Common myeloid progenitor, CD34-positive (primary cell): Measurements from ENCODE around the gene SBDS.
"Not testable (repeated sequence)": the region's sequence is repeated elsewhere in the genome, so short reads cannot be mapped to it uniquely, and the experiment has no call there.

Source experiments
- CTCF ChIA-PET: fragments of 350-600 bp; sonication (Branson Sonifier 250); formaldehyde crosslinking; loops from one replicate; lab custom pipeline; 2021; ENCODE audit warnings: antibody characterized with exemption; lab: Charles Lee
- POLR2A ChIA-PET: fragments of 350-600 bp; sonication (Branson Sonifier 250); formaldehyde crosslinking; loops from one replicate; lab custom pipeline; 2021; ENCODE audit warnings: antibody characterized with exemption; lab: Charles Lee
- DNase-seq, 3 donors: peaks; one replicate each; pipeline versions ENCODE4 v3.0.0 to v3.0.0-alpha.2; 2013
- H3K27ac ChIP-seq, 2 experiments: 1 replicate in 1 of 2; 2 replicates in 1 of 2; pipeline ENCODE4 v1.7.0; 2013; ENCODE audit warnings: inconsistent platforms in 2 of 2, low read length in 2 of 2, mild to moderate bottlenecking in 2 of 2, low read depth in 1 of 2, moderate library complexity in 1 of 2; ENCODE audit not compliant: severe bottlenecking in 2 of 2, insufficient read depth in 1 of 2, poor library complexity in 1 of 2
- H3K27me3 ChIP-seq, 5 experiments: replicated peaks in 2 of 5; 1 replicate in 3 of 5; 2 replicates in 2 of 5; pipeline versions ENCODE4 v1.6.1 to v1.7.0; 2013; ENCODE audit warnings: low read length in 4 of 5, mild to moderate bottlenecking in 2 of 5, moderate library complexity in 2 of 5, inconsistent platforms in 1 of 5; ENCODE audit not compliant: insufficient read depth in 5 of 5, control insufficient read depth in 4 of 5
- H3K36me3 ChIP-seq, 4 experiments: 1 replicate in 2 of 4; 2 replicates in 2 of 4; pipeline versions ENCODE4 v1.6.1 to v1.7.0; 2013; ENCODE audit warnings: low read length in 3 of 4, control low read depth in 1 of 4, mild to moderate bottlenecking in 1 of 4; ENCODE audit not compliant: control insufficient read depth in 4 of 4, insufficient read depth in 4 of 4
- H3K4me1 ChIP-seq, 4 experiments: 1 replicate in 3 of 4; 2 replicates in 1 of 4; pipeline versions ENCODE4 v1.6.1 to v1.7.1; 2013; ENCODE audit warnings: low read length in 3 of 4, mild to moderate bottlenecking in 3 of 4, control low read depth in 1 of 4, inconsistent platforms in 1 of 4, moderate library complexity in 1 of 4; ENCODE audit not compliant: control insufficient read depth in 4 of 4, insufficient read depth in 4 of 4; ENCODE audit errors: control extremely low read depth in 1 of 4
- H3K4me3 ChIP-seq, 7 experiments: 1 replicate in 4 of 7; 2 replicates in 3 of 7; pipeline versions ENCODE4 v1.5.1 to v1.7.0; 2013; ENCODE audit warnings: mild to moderate bottlenecking in 7 of 7, low read length in 6 of 7, moderate library complexity in 6 of 7, inconsistent platforms in 2 of 7, low read depth in 2 of 7, control low read depth in 1 of 7; ENCODE audit not compliant: insufficient read depth in 4 of 7, control insufficient read depth in 1 of 7; ENCODE audit errors: extremely low read depth in 1 of 7
- H3K9me3 ChIP-seq, 5 experiments: 1 replicate in 4 of 5; 2 replicates in 1 of 5; pipeline versions ENCODE4 v1.6.1 to v1.7.1; 2013; ENCODE audit warnings: low read length in 4 of 5, mild to moderate bottlenecking in 2 of 5, inconsistent platforms in 1 of 5, low read depth in 1 of 5, moderate library complexity in 1 of 5; ENCODE audit not compliant: control insufficient read depth in 4 of 5, insufficient read depth in 2 of 5; ENCODE audit errors: control extremely low read depth in 1 of 5
- WGBS: methylation state at CpG from one replicate; pipeline ENCODE4 v1.1.5; 2013; ENCODE audit not compliant: insufficient coverage; 5-methylcytosine and 5-hydroxymethylcytosine counted together

Gene SBDS

GRCh38 chr7:66994691-66995049 is 716 bp downstream of the SBDS start:
- 0% methylated on average over 4 of the region's 9 CpGs for WGBS
- Histone ChIP-seq H3K36me3 (peaks cover 0 to 27% (median 3%) of the 10 kb centered on the region in 4 experiments), H3K4me3 (peak overlapping the region in 6 of 7 experiments; percentile 65 to 91 (median 76)), H3K4me1 (peaks cover 0 to 13% (median 9%) of the 10 kb centered on the region in 4 experiments), H3K27ac (peak overlapping the region; percentile 72 to 89)
- ChIA-PET CTCF (interaction anchor here (1.2 kb wide), 1 partner anchor 33 kb away, joined by 4 read pairs; no protein-coding TSS in a partner anchor), POLR2A (interaction anchor here (0.6 kb wide), 1 partner anchor 63 kb away, joined by 3 read pairs; no protein-coding TSS in a partner anchor)
- H3K27me3 ChIP-seq, H3K9me3 ChIP-seq: not testable (repeated sequence)
- peak; percentile 71 to 89 (median 82) for DNase-seq

- Histone ChIP-seq H3K36me3 (peaks cover 0 to 26% (median 3%) of the 10 kb centered on the region in 4 experiments), H3K4me1 (peaks cover 0 to 13% (median 9%) of the 10 kb centered on the region in 4 experiments), H3K4me3 (peak overlapping the region in 5 of 7 experiments; percentile 65 to 91 (median 78))
- POLR2A ChIA-PET, CTCF ChIA-PET, H3K27me3 ChIP-seq, H3K27ac ChIP-seq, H3K9me3 ChIP-seq, DNase-seq: not testable (repeated sequence)
- WGBS = 67% methylated on average over 1 of the region's 5 CpGs
These were observed 1.3 kb downstream of the SBDS start for GRCh38 chr7:66994051-66994450.

GRCh38 chr7:66989552-66989951 is 5.8 kb downstream of the SBDS start:
- H3K4me3 ChIP-seq, CTCF ChIA-PET, H3K9me3 ChIP-seq, H3K27ac ChIP-seq, H3K4me1 ChIP-seq, POLR2A ChIA-PET, H3K27me3 ChIP-seq, DNase-seq: not testable (repeated sequence)
- peaks cover 2 to 40% (median 9%) of the 10 kb centered on the region in 4 experiments for H3K36me3 ChIP-seq
- no CpG with 5 or more reads among the region's 3 CpGs for WGBS

- not testable (repeated sequence) for H3K36me3 ChIP-seq, H3K4me1 ChIP-seq, H3K4me3 ChIP-seq, H3K27ac ChIP-seq, H3K27me3 ChIP-seq, DNase-seq
- ChIA-PET CTCF (interaction anchor here (1.9 kb wide), 1 partner anchor 7 kb away, joined by 6 read pairs; no protein-coding TSS in a partner anchor), POLR2A (interaction anchor here (0.6 kb wide), 1 partner anchor 217 kb away, joined by 3 read pairs; no protein-coding TSS in a partner anchor)
- WGBS = no CpG with 5 or more reads among the region's 1 CpG
- peaks cover 0 to 17% (median 8%) of the 10 kb centered on the region in 5 experiments for H3K9me3 ChIP-seq
These were observed 15.1 kb downstream of the SBDS start for GRCh38 chr7:66980336-66980735.

- POLR2A ChIA-PET, H3K27me3 ChIP-seq, H3K36me3 ChIP-seq, H3K4me1 ChIP-seq, H3K4me3 ChIP-seq, H3K27ac ChIP-seq, DNase-seq: not testable (repeated sequence)
- CTCF ChIA-PET = interaction anchor here (1.9 kb wide), 1 partner anchor 9 kb away, joined by 6 read pairs; no protein-coding TSS in a partner anchor
- peaks cover 0 to 17% (median 8%) of the 10 kb centered on the region in 5 experiments for H3K9me3 ChIP-seq
- 100% methylated on average over 2 of the region's 2 CpGs for WGBS
These were observed 16.4 kb downstream of the SBDS start for GRCh38 chr7:66979013-66979412.

GRCh38 chr7:66978312-66978711 is 17.1 kb downstream of the SBDS start:
- H3K36me3 ChIP-seq, H3K4me1 ChIP-seq, CTCF ChIA-PET, POLR2A ChIA-PET, DNase-seq, H3K27ac ChIP-seq, H3K27me3 ChIP-seq, H3K4me3 ChIP-seq: not testable (repeated sequence)
- peaks cover 0 to 17% (median 8%) of the 10 kb centered on the region in 5 experiments for H3K9me3 ChIP-seq
- WGBS = no CpG with 5 or more reads among the region's 5 CpGs

GRCh38 chr7:66974986-66975590 is 20.3 kb downstream of the SBDS start:
- WGBS = 98% methylated on average over 12 of the region's 15 CpGs
- no peak for DNase-seq
- Histone ChIP-seq H3K36me3 (no peaks in the 10 kb centered on the region), H3K9me3 (peaks cover 0 to 7% (median 4%) of the 10 kb centered on the region in 5 experiments), H3K4me1 (no peaks in the 10 kb centered on the region), H3K27me3 (no peaks in the 10 kb centered on the region), H3K27ac (no peak overlapping the region), H3K4me3 (no peak overlapping the region)
- ChIA-PET POLR2A (no interaction called here), CTCF (no interaction called here)
